Fibroblast of lung (primary cell): ENCODE results near the gene CCDC121. TPM values are rescaled to one million over a fixed set of nuclear protein-coding genes. Genes with fewer than 3 reads are reported as not detected.

Experiments used
- DNase-seq, 2 donors: peaks; one replicate each; pipeline versions ENCODE4 v3.0.0 to v3.0.0-alpha.2; 2010; ENCODE audit warnings: low read depth in 2 of 2
- H2AFZ ChIP-seq: 2 replicates; pipeline ENCODE4 v1.5.1; 2012; ENCODE audit warnings: low read length, control low read depth, inconsistent platforms
- H3K27ac ChIP-seq: 2 replicates; pipeline ENCODE4 v1.5.1; 2011; ENCODE audit warnings: low read length, control low read depth; ENCODE audit not compliant: insufficient read depth
- H3K27me3 ChIP-seq: 2 replicates; pipeline ENCODE4 v1.5.1; 2011; ENCODE audit warnings: mild to moderate bottlenecking, low read length; ENCODE audit not compliant: control insufficient read depth, insufficient read depth
- H3K36me3 ChIP-seq: 2 replicates; pipeline ENCODE4 v1.5.1; 2011; ENCODE audit warnings: low read length; ENCODE audit not compliant: control insufficient read depth, insufficient read depth
- H3K4me1 ChIP-seq: 2 replicates; pipeline ENCODE4 v1.5.1; 2011; ENCODE audit warnings: low read length; ENCODE audit not compliant: control insufficient read depth, insufficient read depth; ENCODE audit errors: extremely low read depth
- H3K4me2 ChIP-seq: 2 replicates; pipeline ENCODE4 v1.5.1; 2011; ENCODE audit warnings: low read length, control low read depth; ENCODE audit not compliant: insufficient read depth; ENCODE audit errors: extremely low read depth
- H3K4me3 ChIP-seq, 4 experiments: fragments of 200-600 bp in 1 of 4; sonication (generic) in 1 of 4; replicated peaks in 1 of 4; 2 replicates each; pipeline ENCODE4 v1.5.1; 2011 to 2016; ENCODE audit warnings: low read length in 4 of 4, low read depth in 3 of 4, mild to moderate bottlenecking in 3 of 4, control low read depth in 2 of 4, inconsistent platforms in 1 of 4, mixed read lengths in 1 of 4; ENCODE audit not compliant: insufficient read depth in 1 of 4; ENCODE audit errors: control extremely low read depth in 1 of 4
- H3K79me2 ChIP-seq: 2 replicates; pipeline ENCODE4 v1.5.1; 2012; ENCODE audit warnings: mild to moderate bottlenecking, low read length, inconsistent platforms; ENCODE audit not compliant: control insufficient read depth, insufficient read depth
- H3K9ac ChIP-seq: 2 replicates; pipeline ENCODE4 v1.5.1; 2011; ENCODE audit warnings: mild to moderate bottlenecking, low read length, control low read depth; ENCODE audit not compliant: insufficient read depth
- H3K9me3 ChIP-seq: 2 replicates; pipeline ENCODE4 v1.5.1; 2012; ENCODE audit warnings: low read depth, low read length; ENCODE audit not compliant: control insufficient read depth, insufficient read depth
- H4K20me1 ChIP-seq: 2 replicates; pipeline ENCODE4 v1.5.1; 2011; ENCODE audit warnings: low read length; ENCODE audit not compliant: control insufficient read depth, insufficient read depth; ENCODE audit errors: extremely low read depth
- EZH2 ChIP-seq: IDR thresholded peaks from 2 replicates; pipeline ENCODE4 v1.5.1; 2012; ENCODE audit warnings: low read length, control low read depth, mild to moderate bottlenecking; ENCODE audit errors: missing control alignments
- polyA plus RNA-seq, 2 donors: library from polyadenylated mRNA; depleted of rRNA in 1 of 2; stranded (reverse) in 1 of 2; unstranded in 1 of 2; fragments of >200 nt; gene quantifications; 2 replicates each; pipeline ENCODE4 v1.2.1, GENCODE V29; 2011 to 2012; ENCODE audit warnings: missing spikeins in 1 of 2
- total RNA-seq: library from RNA; depleted of rRNA; stranded (reverse); fragments of >200 nt; gene quantifications from 2 replicates; pipeline ENCODE4 v1.2.1, GENCODE V29; 2014
- TF ChIP-seq, protein P1 (sequence below), 2 donors: IDR thresholded peaks in 1 of 2; conservative IDR thresholded peaks in 1 of 2; 1 replicate in 1 of 2; 2 replicates in 1 of 2; pipeline ENCODE4 v1.5.1; 2011 to 2012; ENCODE audit warnings: low read length in 2 of 2, control low read depth in 1 of 2, inconsistent platforms in 1 of 2, low read depth in 1 of 2, mild to moderate bottlenecking in 1 of 2

Gene CCDC121
- total and polyA plus RNA-seq, 2 donors (not counting 1 experiment from before 2014, with no cell fraction given), result 1.4 to 2.0 TPM

DNA sequence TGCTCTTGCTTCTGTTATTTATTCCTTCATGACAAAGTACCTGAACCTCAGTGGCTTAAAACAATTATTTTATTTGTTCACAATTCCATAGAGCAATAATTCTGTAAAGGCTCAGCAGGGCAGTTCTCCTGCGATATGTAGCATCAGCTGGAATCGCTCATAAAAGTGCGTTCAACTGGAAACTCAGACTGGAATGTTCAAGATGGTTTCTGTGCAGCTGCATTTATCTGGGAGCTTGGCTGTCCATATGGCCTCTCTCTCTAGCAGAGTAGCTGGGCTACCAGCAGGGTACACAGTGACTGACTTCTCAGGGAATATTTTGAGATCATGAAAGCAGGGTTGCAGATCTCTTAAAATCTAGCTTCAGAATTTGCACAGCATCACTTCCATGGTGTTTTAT lies 13.5 kb downstream of the CCDC121 start:
- DNase-seq, result peak in 1 of 2 donors; percentile 17
- H3K79me2 ChIP-seq, result no peaks in the 10 kb centered on the region
- no peak overlapping the region for H3K27ac ChIP-seq
- H3K36me3 ChIP-seq, result peaks cover 8% of the 10 kb centered on the region
- no peaks in the 10 kb centered on the region for H3K9me3 ChIP-seq
- no peaks in the 10 kb centered on the region for H3K27me3 ChIP-seq
- H4K20me1 ChIP-seq, result no peaks in the 10 kb centered on the region
- H3K4me3 ChIP-seq, result no peak overlapping the region
- H3K9ac ChIP-seq, result no peak overlapping the region
- no peak overlapping the region for H2AFZ ChIP-seq
- H3K4me1 ChIP-seq, result no peaks in the 10 kb centered on the region
- no peak overlapping the region for H3K4me2 ChIP-seq
- TF ChIP-seq, protein P1, sequence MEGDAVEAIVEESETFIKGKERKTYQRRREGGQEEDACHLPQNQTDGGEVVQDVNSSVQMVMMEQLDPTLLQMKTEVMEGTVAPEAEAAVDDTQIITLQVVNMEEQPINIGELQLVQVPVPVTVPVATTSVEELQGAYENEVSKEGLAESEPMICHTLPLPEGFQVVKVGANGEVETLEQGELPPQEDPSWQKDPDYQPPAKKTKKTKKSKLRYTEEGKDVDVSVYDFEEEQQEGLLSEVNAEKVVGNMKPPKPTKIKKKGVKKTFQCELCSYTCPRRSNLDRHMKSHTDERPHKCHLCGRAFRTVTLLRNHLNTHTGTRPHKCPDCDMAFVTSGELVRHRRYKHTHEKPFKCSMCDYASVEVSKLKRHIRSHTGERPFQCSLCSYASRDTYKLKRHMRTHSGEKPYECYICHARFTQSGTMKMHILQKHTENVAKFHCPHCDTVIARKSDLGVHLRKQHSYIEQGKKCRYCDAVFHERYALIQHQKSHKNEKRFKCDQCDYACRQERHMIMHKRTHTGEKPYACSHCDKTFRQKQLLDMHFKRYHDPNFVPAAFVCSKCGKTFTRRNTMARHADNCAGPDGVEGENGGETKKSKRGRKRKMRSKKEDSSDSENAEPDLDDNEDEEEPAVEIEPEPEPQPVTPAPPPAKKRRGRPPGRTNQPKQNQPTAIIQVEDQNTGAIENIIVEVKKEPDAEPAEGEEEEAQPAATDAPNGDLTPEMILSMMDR (conservative IDR thresholded peaks at IDR 0.05 in 1 of 2, IDR thresholded peaks at IDR 0.05 in 1 of 2; ENCODE audit: low read depth in 1 of 2, low read length in 2 of 2), result no peak
- no peak for TF ChIP-seq EZH2

DNA sequence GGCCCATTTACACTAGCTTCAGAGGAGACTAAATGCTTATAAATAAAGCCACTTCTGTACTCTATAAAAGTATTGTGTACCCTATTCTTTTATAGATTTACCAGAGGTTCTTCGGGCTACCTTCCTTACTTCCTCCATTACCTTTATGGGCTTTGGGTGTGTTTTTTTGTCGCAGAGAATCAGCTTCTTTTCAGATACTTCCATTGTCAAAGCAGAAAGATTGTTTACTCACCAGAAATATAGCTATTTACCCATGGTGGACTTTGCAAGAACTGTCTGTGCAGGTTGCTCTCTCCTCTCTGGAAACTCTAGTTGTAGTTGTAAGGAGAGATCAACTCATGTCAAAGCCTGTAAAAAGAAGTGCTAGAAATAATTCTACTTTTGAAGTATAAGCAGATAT lies 14.8 kb downstream of the CCDC121 start:
- Histone ChIP-seq H4K20me1 (no peaks in the 10 kb centered on the region), H3K4me2 (no peak overlapping the region), H3K4me1 (no peaks in the 10 kb centered on the region), H3K79me2 (no peaks in the 10 kb centered on the region), H3K27me3 (no peaks in the 10 kb centered on the region), H3K27ac (no peak overlapping the region), H3K9me3 (no peaks in the 10 kb centered on the region), H3K4me3 (no peak overlapping the region), H2AFZ (no peak overlapping the region), H3K36me3 (peaks cover 8% of the 10 kb centered on the region), H3K9ac (no peak overlapping the region)
- TF ChIP-seq EZH2, result no peak
- TF ChIP-seq, protein P1 (conservative IDR thresholded peaks at IDR 0.05 in 1 of 2, IDR thresholded peaks at IDR 0.05 in 1 of 2; ENCODE audit: low read depth in 1 of 2, low read length in 2 of 2), result no peak
- DNase-seq, result no peak

DNA sequence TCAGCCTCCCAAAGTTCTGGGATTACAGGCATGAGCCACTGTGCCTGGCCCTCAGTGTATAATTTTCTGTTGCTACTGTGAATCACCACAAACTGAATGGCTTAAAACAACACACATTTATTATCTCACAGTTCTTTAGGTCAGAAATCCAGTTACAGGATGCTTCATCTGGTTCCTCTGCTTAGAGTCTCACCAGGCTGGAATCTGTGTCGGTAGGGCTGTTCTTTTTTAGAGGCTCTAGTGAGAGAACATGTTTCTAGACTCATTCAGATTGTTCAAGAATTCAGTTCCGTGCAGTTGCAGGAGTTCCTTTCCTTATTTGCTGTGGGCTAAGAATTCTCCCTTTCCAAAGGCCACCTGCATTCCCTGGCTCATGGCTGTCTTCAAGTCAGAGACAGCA lies 22.2 kb downstream of the CCDC121 start:
- no peak overlapping the region for H2AFZ ChIP-seq
- TF ChIP-seq, protein P1 (conservative IDR thresholded peaks at IDR 0.05 in 1 of 2, IDR thresholded peaks at IDR 0.05 in 1 of 2; ENCODE audit: low read depth in 1 of 2, low read length in 2 of 2), result no peak
- TF ChIP-seq EZH2, result no peak
- peaks cover 6% of the 10 kb centered on the region for H3K36me3 ChIP-seq
- H3K9ac ChIP-seq, result no peak overlapping the region
- H3K4me1 ChIP-seq, result no peaks in the 10 kb centered on the region
- H3K4me2 ChIP-seq, result no peak overlapping the region
- no peaks in the 10 kb centered on the region for H3K9me3 ChIP-seq
- DNase-seq, result peak in 1 of 2 donors; percentile 64
- H3K4me3 ChIP-seq, result no peak overlapping the region
- no peaks in the 10 kb centered on the region for H3K27me3 ChIP-seq
- no peaks in the 10 kb centered on the region for H3K79me2 ChIP-seq
- no peak overlapping the region for H3K27ac ChIP-seq
- no peaks in the 10 kb centered on the region for H4K20me1 ChIP-seq
